H9 (cell line): ENCODE data around the gene ARHGEF39. TPM values are rescaled to one million over a fixed set of nuclear protein-coding genes. Genes with fewer than 3 reads are reported as not detected.
A peak's percentile ranks its signal among the peaks of the same experiment; 100 is the strongest.
"Not testable (repeated sequence)": the region's sequence is repeated elsewhere in the genome, so short reads cannot be mapped to it uniquely, and the experiment has no call there.

Experiments used
- DNase-seq: peaks from one replicate; pipeline ENCODE4 v3.0.0-alpha.2; 2017
- H2AFZ ChIP-seq: one replicate; pipeline ENCODE4 v1.6.1; 2013; ENCODE audit warnings: mild to moderate bottlenecking, low read length, control low read depth, moderate library complexity
- H2AK5ac ChIP-seq: 2 replicates; pipeline ENCODE4 v1.6.1; 2013; ENCODE audit warnings: low read length, control low read depth, mixed read lengths; ENCODE audit not compliant: insufficient read length
- H2BK120ac ChIP-seq: one replicate; pipeline ENCODE4 v1.6.1; 2013; ENCODE audit warnings: low read depth, mild to moderate bottlenecking, low read length, control low read depth, inconsistent platforms; ENCODE audit not compliant: poor library complexity, severe bottlenecking
- H2BK12ac ChIP-seq: 2 replicates; pipeline ENCODE4 v1.6.1; 2013; ENCODE audit warnings: low read length, control low read depth, mixed read lengths, low read depth; ENCODE audit not compliant: insufficient read length
- H2BK15ac ChIP-seq: 2 replicates; pipeline ENCODE4 v1.6.1; 2013; ENCODE audit warnings: low read depth, low read length, control low read depth
- H2BK20ac ChIP-seq: one replicate; pipeline ENCODE4 v1.6.1; 2013; ENCODE audit warnings: low read depth, mild to moderate bottlenecking, low read length, control low read depth, inconsistent platforms; ENCODE audit not compliant: poor library complexity, severe bottlenecking
- H2BK5ac ChIP-seq: 2 replicates; pipeline ENCODE4 v1.6.1; 2013; ENCODE audit warnings: low read length, control low read depth, mixed read lengths; ENCODE audit not compliant: insufficient read length
- H3K14ac ChIP-seq: 2 replicates; pipeline ENCODE4 v1.6.1; 2013; ENCODE audit warnings: low read length, control low read depth; ENCODE audit not compliant: insufficient read depth
- H3K18ac ChIP-seq: 2 replicates; pipeline ENCODE4 v1.6.1; 2013; ENCODE audit warnings: low read depth, mild to moderate bottlenecking, mixed read lengths, low read length, control low read depth; ENCODE audit not compliant: insufficient read length
- H3K23ac ChIP-seq: 2 replicates; pipeline ENCODE4 v1.6.1; 2013; ENCODE audit warnings: low read length, control low read depth, mixed read lengths, low read depth; ENCODE audit not compliant: insufficient read length
- H3K23me2 ChIP-seq: 2 replicates; pipeline ENCODE4 v1.6.1; 2013; ENCODE audit warnings: low read depth, mild to moderate bottlenecking, mixed read lengths, low read length, control low read depth; ENCODE audit not compliant: insufficient read length, poor library complexity, severe bottlenecking
- H3K27ac ChIP-seq: 2 replicates; pipeline ENCODE4 v1.5.1; 2013; ENCODE audit warnings: low read length, control low read depth, mixed read lengths, low read depth; ENCODE audit not compliant: insufficient read length
- H3K27me3 ChIP-seq: 2 replicates; pipeline ENCODE4 v1.6.1; 2013; ENCODE audit warnings: low read length, control low read depth, inconsistent platforms; ENCODE audit not compliant: insufficient read depth
- H3K4ac ChIP-seq: 2 replicates; pipeline ENCODE4 v1.6.1; 2013; ENCODE audit warnings: low read depth, mild to moderate bottlenecking, control low read depth, inconsistent platforms, low read length, moderate library complexity
- H3K4me1 ChIP-seq: 2 replicates; pipeline ENCODE4 v1.6.1; 2013; ENCODE audit warnings: low read length, control low read depth, inconsistent platforms; ENCODE audit not compliant: insufficient read depth
- H3K4me2 ChIP-seq: 2 replicates; pipeline ENCODE4 v1.6.1; 2013; ENCODE audit warnings: low read length, control low read depth, mixed read lengths; ENCODE audit not compliant: insufficient read length, insufficient read depth
- H3K56ac ChIP-seq: 2 replicates; pipeline ENCODE4 v1.6.1; 2013; ENCODE audit warnings: low read depth, mild to moderate bottlenecking, mixed read lengths, low read length, control low read depth; ENCODE audit not compliant: insufficient read length
- H3K79me1 ChIP-seq: 2 replicates; pipeline ENCODE4 v1.6.1; 2013; ENCODE audit warnings: low read depth, mild to moderate bottlenecking, moderate library complexity, low read length, control low read depth, inconsistent platforms; ENCODE audit not compliant: insufficient read depth, poor library complexity, severe bottlenecking
- H3K79me2 ChIP-seq: 2 replicates; pipeline ENCODE4 v1.6.1; 2013; ENCODE audit warnings: low read length, control low read depth, inconsistent platforms; ENCODE audit not compliant: insufficient read depth
- H3K9ac ChIP-seq: 2 replicates; pipeline ENCODE4 v1.6.1; 2013; ENCODE audit warnings: low read length, control low read depth, mixed read lengths; ENCODE audit not compliant: insufficient read length; ENCODE audit errors: extremely low read depth
- H3K9me3 ChIP-seq: one replicate; pipeline ENCODE4 v1.6.1; 2013; ENCODE audit warnings: low read depth, low read length, inconsistent platforms; ENCODE audit not compliant: control insufficient read depth
- H3T11ph ChIP-seq: one replicate; pipeline ENCODE4 v1.6.1; 2013; ENCODE audit warnings: mild to moderate bottlenecking, low read length, control low read depth, inconsistent platforms
- H4K20me1 ChIP-seq: one replicate; pipeline ENCODE4 v1.6.1; 2013; ENCODE audit not compliant: control insufficient read depth, insufficient read length, insufficient read depth
- H4K5ac ChIP-seq: 2 replicates; pipeline ENCODE4 v1.6.1; 2013; ENCODE audit warnings: low read depth, mild to moderate bottlenecking, mixed read lengths, low read length, control low read depth; ENCODE audit not compliant: insufficient read length
- H4K8ac ChIP-seq: replicated peaks from 2 replicates; pipeline ENCODE4 v1.6.1; 2013; ENCODE audit warnings: low read length, control low read depth, mixed read lengths, low read depth; ENCODE audit not compliant: insufficient read length
- H4K91ac ChIP-seq: 2 replicates; pipeline ENCODE4 v1.6.1; 2013; ENCODE audit warnings: low read depth, mild to moderate bottlenecking, moderate library complexity, mixed read lengths, low read length, control low read depth; ENCODE audit not compliant: insufficient read length
- H3K27ac Mint-ChIP-seq, 3 experiments: 2 replicates in 2 of 3; 3 replicates in 1 of 3; pipeline ENCODE4 v1.8.0; 2020 to 2021; ENCODE audit warnings: mixed read lengths in 3 of 3, mild to moderate bottlenecking in 1 of 3, moderate library complexity in 1 of 3
- H3K27me3 Mint-ChIP-seq: 2 replicates; pipeline ENCODE4 v1.8.0; 2021; ENCODE audit warnings: low read depth, mild to moderate bottlenecking, moderate library complexity, mixed read lengths
- H3K36me3 Mint-ChIP-seq, 3 experiments: 2 replicates in 2 of 3; 3 replicates in 1 of 3; pipeline ENCODE4 v1.8.0; 2020 to 2021; ENCODE audit warnings: low read depth in 3 of 3, mixed read lengths in 3 of 3; ENCODE audit not compliant: insufficient read depth in 1 of 3
- H3K4me1 Mint-ChIP-seq, 2 experiments: 2 replicates each; pipeline ENCODE4 v1.8.0; 2020; ENCODE audit warnings: mixed read lengths in 2 of 2
- H3K4me3 Mint-ChIP-seq, 2 experiments: 2 replicates in 1 of 2; 3 replicates in 1 of 2; pipeline ENCODE4 v1.8.0; 2020 to 2021; ENCODE audit warnings: mild to moderate bottlenecking in 2 of 2, mixed read lengths in 2 of 2, moderate library complexity in 1 of 2
- H3K9me3 Mint-ChIP-seq, 2 experiments: 2 replicates in 1 of 2; 3 replicates in 1 of 2; pipeline ENCODE4 v1.8.0; 2020; ENCODE audit warnings: mild to moderate bottlenecking in 2 of 2, mixed read lengths in 2 of 2, moderate library complexity in 1 of 2
- CTCF ChIP-seq: fragments of 200-600 bp; sonication (generic); conservative IDR thresholded peaks from 3 replicates; pipeline ENCODE4 v1.8.0; 2021; ENCODE audit warnings: antibody characterized with exemption, mild to moderate bottlenecking
- WGBS: extraction: QIAGEN DNeasy Blood & Tissue Kit; methylation state at CpG from one replicate; pipeline ENCODE4 v1.1.7; 2013; ENCODE audit warnings: missing lambda C conversion rate, low lambda C conversion rate, mixed read lengths; ENCODE audit not compliant: insufficient read length; ENCODE audit errors: extremely low coverage; 5-methylcytosine and 5-hydroxymethylcytosine counted together
- total RNA-seq: library from RNA; stranded (reverse); gene quantifications from 2 replicates; pipeline ENCODE4 v1.2.1, GENCODE V29; 2021

The ARHGEF39 gene
- total RNA-seq, 1 experiment from 2014 or later, result 24.4 TPM

- peaks cover under 1% of the 10 kb centered on the region; the same call in 1 of the 2 replicates for H3K4me1 ChIP-seq
- no peaks in the 10 kb centered on the region for H3K23me2 ChIP-seq
- peak overlapping the region; percentile 56 for H2BK120ac ChIP-seq
- no peak overlapping the region for H3K9ac ChIP-seq
- H3K9me3 ChIP-seq, result no peaks in the 10 kb centered on the region
- no peak overlapping the region for H3K14ac ChIP-seq
- no peak overlapping the region for H3K27ac ChIP-seq
- no peak overlapping the region for H3K56ac ChIP-seq
- peaks cover 26 to 29% of the 10 kb centered on the region in 2 experiments for H3K4me1 Mint-ChIP-seq
- H4K91ac ChIP-seq, result no peak overlapping the region
- H3K27me3 ChIP-seq, result 0 out of 2 replicates have a peak, but pooled peaks cover 2% of the 10 kb centered on the region
- TF ChIP-seq CTCF, result peak; percentile 14; the same call in 2 of the 3 replicates
- H2AFZ ChIP-seq, result peak overlapping the region; percentile 14
- H2BK5ac ChIP-seq, result no peak overlapping the region
- H3T11ph ChIP-seq, result no peak overlapping the region
- H3K4ac ChIP-seq, result no peak overlapping the region
- peak overlapping the region; percentile 92 to 95 (median 94); a peak in 6 of 7 replicates for H3K27ac Mint-ChIP-seq
- H2BK20ac ChIP-seq, result no peak overlapping the region
- peaks cover under 1 to 6% (median 5%) of the 10 kb centered on the region in 3 experiments; a peak in 3 of 7 replicates for H3K36me3 Mint-ChIP-seq
- no peak overlapping the region for H4K5ac ChIP-seq
- no peak overlapping the region for H2BK15ac ChIP-seq
- H2BK12ac ChIP-seq, result no peak overlapping the region
- H2AK5ac ChIP-seq, result no peak overlapping the region
- no peaks in the 10 kb centered on the region for H4K20me1 ChIP-seq
- WGBS, result no CpG with 5 or more reads among the region's 11 CpGs
- peak overlapping the region; percentile 86 for H3K4me2 ChIP-seq
- peak overlapping the region; percentile 85 to 96 for H3K4me3 Mint-ChIP-seq
- H3K9me3 Mint-ChIP-seq, result peaks cover 0 to 5% of the 10 kb centered on the region in 2 experiments; a peak in 3 of 5 replicates
- no peak overlapping the region for H4K8ac ChIP-seq
- no peak overlapping the region for H3K23ac ChIP-seq
- H3K27me3 Mint-ChIP-seq, result peaks cover 5% of the 10 kb centered on the region
- peak overlapping the region; percentile 21 for H3K18ac ChIP-seq
- peak; percentile 82 for DNase-seq
- no peaks in the 10 kb centered on the region for H3K79me2 ChIP-seq
- H3K79me1 ChIP-seq, result no peaks in the 10 kb centered on the region
Measured at GRCh38 chr9:35646153-35646532, 18.9 kb downstream of the ARHGEF39 start.

- not testable (repeated sequence) for H3K9me3 Mint-ChIP-seq, H3K27ac ChIP-seq, H4K8ac ChIP-seq, H3T11ph ChIP-seq, H3K23me2 ChIP-seq, H3K9ac ChIP-seq, H3K14ac ChIP-seq, H3K4me1 ChIP-seq, H3K9me3 ChIP-seq, H2BK5ac ChIP-seq, H2BK12ac ChIP-seq, H3K27me3 Mint-ChIP-seq, H3K18ac ChIP-seq, H4K20me1 ChIP-seq, H3K79me1 ChIP-seq, H3K79me2 ChIP-seq, H2BK15ac ChIP-seq, H2BK20ac ChIP-seq, DNase-seq, H3K36me3 Mint-ChIP-seq, H3K4ac ChIP-seq, H4K91ac ChIP-seq, H2AK5ac ChIP-seq, H3K56ac ChIP-seq, H3K27me3 ChIP-seq, H4K5ac ChIP-seq, H3K23ac ChIP-seq
- Histone ChIP-seq H2BK120ac (peak overlapping the region; percentile 56), H3K4me2 (peak overlapping the region; percentile 86), H2AFZ (peak overlapping the region; percentile 41)
- no CpG with 5 or more reads among the region's 10 CpGs for WGBS
- peaks cover 22 to 25% of the 10 kb centered on the region in 2 experiments for H3K4me1 Mint-ChIP-seq
- peak overlapping the region in 1 of 3 experiments; percentile 95; a peak in 3 of 7 replicates for H3K27ac Mint-ChIP-seq
- H3K4me3 Mint-ChIP-seq, result peak overlapping the region; percentile 85 to 96
Measured at GRCh38 chr9:35645736-35646135, 19.3 kb downstream of the ARHGEF39 start.
